Inflammatory macrophage treated with lipopolysaccharide for 1 hour (primary cell): ENCODE results near the gene WNT9A.

Source experiments
- DNase-seq, 2 donors: peaks; one replicate each; pipeline ENCODE4 v3.0.0-alpha.2; 2020 to 2022

The WNT9A gene

DNA sequence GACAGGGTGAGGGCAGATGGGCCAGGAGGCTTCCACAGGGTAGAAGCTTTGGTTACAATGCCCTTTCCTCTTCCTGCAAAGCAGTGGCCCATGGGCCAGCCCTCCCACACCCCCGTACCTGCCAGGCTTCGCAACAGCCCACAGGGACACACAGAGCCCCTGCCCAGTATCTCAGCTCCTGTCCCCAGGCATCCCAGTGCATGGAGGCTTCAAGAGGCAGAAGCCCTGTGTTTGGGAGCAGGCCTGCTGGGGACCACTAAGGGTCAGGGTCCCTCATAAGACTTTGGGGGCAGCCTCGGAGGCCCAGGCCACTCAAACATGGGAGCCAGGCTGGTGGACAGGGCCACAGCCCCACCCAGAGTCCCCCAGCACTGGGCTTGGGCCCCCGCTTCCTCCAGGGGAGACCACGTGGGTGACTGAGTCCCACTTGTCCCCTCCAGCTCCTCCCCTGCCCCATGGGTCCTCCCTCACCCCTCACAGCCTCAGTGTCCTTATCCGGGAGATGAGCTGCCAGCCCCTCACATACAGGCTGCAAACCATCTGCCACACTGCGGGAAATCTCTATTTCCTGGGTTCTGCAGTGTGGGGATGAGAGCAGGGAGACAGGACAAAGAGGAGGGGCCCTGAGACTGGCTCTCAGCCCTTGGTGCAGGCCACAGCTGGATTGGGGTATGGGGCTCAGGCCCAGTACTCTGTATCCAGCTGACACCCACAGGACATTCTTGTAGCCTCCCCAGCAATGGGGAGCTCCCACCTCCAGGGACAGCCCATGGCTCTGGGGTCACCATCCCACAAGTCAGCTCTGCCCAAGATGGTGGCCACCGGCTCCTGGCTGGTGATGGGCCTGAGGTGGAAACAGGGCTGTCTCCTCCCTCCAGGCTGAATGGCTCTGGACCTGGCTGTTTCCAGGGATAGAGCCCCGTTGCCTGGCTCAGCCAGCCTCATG, 50.7 kb downstream of the WNT9A start:
- no peak for DNase-seq

DNA sequence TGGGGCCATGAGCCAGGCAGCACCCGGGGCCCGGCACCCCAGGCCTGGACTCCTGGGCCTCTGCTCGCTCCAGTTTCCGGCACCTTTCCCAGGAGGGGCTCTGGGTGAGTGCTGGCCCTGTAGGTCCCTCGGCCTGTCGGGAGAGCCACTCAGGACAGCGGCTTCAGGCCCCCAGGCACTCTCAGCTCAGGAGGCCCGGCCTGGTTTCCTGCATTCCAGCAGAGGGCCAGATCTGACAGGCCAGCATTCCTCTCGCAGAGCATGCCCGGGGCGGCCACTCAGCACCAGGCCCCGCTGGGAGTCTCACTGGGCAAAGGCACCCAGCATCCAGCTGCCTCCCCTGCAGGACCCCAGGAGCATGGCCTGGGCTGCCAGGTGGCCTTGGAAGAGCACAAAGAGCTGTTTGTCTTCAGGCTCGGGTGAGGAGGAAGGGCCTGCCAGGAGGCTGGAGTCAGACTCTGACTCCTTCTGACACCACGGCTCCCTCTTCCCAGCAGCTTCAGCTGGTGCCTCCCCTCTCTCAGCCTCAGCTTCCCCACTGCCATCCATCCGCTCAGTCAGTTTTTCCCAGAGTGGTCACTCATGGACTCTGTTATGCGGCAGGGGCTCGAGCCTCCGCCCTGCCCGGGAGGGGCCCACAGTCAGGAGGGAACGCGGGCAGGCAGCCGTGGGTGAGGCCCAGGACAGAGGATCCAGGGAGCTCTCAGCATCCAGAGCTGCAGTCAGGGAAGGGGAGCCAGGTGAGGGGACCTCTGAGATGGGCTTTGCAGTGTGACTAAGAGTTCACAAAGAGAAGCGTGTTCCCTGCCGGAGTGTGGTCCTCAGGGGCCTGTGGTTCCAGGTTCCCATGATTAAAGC, 51.7 kb downstream of the WNT9A start:
- no peak for DNase-seq

DNA sequence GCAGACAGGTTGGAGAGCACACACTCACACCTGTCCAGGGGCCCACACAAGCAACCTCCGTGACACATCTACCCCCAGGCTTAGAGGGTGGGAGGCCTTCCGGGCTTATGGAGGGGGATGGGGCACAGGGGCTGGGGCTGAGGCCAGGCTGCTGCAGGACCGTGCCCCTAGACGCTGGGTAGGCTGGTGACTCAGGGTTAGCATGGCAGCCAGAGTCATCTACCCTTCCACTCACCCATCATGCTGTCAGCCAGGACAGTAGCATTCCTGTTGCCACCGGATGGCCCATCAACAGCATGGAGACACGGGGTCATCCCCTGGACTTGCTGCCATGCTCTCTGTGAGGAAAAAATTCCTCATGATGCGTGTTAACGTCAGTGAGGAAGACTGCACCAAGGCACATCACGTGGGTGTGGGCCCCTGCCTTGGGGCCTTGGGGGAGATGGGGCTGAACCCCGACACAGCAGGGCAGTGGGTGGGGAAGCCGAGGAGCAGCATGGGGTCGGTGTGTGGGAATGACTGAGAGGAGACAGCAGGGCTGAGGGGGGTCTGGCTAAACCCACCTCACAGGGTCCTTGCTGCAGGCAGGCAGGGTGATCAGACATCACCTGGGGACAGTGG, 52.8 kb downstream of the WNT9A start:
- no peak for DNase-seq

DNA sequence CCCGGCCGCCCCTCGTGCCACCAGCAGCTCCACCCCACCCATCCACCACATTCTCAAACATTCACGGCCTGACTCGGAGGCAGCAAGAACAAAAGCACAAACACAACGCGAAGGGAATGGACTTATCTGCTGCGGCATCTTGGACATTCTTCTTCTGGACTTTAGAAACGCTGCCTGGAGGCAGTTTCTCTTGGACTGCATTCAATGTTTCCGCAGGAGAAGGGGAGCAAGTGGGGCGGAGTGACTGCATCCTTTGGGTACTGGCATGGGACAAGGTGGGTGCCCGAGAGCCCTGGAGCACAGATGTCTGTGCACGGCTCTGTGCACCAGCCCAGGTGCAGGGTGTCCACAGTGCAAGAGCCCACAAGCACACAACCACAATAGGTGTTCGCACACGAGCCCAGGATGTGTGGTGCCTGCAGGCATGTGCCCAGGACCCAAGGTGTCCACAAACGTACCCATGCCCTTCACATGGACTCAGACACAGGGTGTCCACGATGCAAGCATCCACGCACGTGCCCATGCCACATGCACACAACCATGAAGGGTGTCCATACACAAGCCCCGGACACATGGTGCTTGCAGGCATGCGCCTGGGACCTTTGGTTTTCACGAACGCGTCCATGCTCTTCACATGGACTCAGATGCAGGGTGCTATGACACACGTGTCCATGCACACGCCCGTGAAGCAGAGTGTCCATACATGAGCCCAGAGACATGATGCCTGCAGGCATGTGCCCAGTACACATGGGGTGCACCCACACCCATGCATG, 53.6 kb downstream of the WNT9A start:
- DNase-seq, result no peak

DNA sequence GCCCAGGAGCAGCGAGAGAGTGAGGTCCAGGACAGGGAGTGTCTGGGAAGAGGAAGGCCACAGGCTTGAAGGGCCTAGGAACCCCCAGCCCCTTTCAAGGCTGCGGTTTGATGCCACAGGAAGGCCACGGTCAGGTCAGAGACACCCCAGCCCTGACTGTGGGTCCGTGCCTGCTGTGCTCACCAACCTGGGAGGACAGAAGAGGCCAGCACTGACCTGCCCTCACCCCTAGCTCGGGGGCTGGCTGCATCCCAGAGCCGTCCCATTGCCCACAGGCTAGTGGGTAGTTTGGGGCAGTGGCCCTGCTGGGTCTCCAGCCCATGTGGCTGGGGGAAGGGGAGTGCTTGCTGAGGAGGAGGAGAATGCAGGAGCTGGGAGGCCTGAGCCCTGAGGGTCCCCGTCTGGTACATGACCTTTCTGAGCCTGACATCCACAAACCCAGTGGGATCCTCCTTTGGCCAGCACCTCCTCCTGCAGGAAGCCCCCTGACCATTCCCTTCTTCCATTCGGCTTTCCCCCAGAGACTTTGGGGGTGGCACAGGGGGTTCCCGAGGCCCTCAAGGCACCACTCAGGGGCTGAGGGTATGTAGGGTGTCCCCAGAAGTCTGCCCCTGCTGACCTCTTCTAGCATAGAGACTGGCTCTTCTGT, 54.3 kb downstream of the WNT9A start:
- DNase-seq, result no peak

DNA sequence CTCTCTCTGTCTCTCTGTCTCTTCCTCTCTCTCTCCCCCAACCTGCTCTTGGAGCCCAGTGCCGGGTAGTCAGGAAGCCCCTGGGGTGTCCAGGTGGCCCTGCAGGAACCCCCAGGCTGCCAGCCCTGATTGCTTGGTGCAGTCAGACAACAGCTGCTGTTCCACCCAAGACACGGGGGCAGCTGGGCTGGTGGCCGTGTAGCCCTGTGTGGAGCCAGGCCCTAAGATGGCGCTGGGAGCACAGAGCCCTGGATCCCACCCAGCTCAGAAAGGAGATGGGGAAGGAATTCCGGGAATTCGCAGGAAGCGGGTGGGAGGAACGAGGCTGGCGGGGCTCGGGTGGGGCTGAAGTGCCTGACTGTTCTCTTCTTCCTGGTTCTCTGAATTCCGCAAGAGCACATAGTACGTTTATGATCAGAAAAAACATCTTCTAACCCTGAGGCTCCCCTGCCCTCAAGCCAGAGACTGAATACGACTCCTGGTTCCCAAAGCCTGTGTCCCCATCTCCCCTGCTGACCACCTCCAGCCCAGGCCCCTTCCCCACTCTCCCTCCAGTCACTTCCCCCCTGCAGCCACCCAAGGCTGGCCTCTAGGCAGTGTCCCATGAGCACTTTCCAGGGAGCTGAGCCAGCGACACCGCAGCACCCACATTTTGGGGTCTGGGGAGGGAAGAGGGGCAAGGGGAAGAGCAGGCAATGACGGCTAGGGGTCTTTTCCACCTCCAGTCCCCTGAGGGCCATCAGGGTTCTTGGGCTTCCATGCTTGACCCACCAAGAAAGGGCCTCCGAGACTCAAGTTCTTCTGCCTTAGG, 55.0 kb downstream of the WNT9A start:
- DNase-seq, result no peak

DNA sequence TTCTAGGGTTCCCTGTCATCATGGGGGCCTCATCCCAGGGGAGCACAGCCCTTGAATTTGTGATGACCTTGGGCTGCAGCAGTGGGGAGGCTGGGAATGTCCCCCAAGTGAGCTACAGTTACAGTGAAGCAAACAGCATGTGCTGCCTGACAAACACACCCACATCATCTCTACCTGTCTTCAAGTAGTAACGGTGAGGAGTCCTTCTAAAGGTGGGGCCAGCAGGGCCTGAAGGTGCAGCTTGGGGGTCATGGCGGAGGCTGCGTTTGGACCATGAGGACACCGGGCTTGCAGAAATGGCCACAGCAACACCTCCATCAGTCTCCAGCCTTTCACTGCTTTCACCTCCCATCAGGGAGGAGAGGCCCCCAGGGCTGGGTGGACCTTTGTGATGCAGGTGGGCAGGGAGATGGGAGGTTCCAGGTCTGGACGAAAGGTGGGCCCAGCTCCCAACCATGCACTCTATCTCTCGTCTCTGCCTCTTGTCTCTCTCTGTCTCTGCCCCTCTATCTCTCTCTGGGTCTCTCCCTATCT, 55.7 kb downstream of the WNT9A start:
- no peak for DNase-seq

DNA sequence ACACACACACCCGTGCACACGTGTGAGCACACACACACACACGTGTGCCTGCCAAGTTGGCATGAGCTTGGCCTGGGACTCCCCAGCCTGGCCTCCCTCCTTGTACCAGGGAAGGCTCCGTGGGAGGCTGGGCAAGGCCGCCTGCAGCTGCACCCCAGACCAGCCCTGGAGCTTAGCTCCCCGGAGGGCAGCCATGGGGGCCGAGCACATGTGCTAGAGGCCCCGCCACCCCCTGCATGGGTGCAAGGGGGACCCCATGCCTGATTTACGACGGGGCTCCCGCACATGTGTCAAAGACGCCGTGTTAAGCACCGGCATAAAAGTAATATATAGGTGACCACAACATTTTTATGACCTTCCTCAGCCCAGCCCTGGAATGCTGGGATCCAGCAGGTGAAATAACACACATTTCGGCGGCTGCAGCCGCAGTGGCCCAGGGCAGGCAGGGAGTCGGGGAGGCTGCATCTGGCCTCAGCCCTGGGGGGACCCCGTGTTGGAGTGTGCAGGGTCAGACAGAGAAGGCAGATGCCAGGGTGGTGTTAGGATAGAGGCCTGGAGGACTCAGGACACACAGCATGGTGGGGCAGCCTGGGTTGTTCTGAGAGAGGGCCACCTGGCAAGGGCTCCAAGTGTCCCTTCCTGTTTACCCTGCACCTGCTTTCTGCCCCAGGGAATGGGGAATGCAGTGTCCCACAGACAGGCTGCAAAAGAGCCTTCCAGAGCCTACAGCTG, 56.3 kb downstream of the WNT9A start:
- DNase-seq, result no peak

DNA sequence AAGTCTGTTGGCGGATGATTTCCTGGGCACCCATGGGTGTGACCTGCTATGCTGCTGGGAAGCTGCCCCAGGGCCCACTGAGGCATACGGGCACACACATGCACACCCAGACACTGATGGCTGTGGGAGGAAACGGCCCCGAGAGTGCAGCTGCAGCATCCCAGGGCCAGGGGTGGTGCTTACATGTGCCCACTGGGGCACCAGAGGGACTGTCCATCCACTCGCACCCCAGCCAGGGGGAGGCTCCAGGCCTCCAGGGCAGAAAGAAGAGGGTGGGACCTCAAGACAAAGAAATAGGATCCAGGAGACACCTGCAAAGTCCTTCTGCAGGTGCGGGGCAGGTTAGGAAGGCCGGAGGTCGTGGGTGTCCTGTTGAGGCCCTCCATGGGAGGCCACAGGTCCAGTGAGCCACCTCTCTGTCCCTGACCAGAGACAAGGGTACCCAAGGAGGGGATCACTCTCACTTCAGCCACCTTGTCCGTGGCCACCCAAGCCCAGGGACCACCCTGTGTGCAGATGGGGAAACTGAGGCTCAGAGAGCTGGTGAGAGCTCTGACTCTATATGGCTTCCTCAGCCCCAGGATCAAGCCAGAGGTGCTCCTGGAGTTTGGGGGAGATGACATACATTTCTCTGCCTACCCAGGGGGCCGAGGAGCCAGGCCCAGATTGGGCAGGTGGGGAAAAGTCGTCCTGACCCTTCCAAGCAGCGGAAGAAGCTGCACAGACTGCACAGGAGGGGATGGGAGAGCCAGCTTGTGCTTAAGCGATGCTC, 57.1 kb downstream of the WNT9A start:
- no peak for DNase-seq

DNA sequence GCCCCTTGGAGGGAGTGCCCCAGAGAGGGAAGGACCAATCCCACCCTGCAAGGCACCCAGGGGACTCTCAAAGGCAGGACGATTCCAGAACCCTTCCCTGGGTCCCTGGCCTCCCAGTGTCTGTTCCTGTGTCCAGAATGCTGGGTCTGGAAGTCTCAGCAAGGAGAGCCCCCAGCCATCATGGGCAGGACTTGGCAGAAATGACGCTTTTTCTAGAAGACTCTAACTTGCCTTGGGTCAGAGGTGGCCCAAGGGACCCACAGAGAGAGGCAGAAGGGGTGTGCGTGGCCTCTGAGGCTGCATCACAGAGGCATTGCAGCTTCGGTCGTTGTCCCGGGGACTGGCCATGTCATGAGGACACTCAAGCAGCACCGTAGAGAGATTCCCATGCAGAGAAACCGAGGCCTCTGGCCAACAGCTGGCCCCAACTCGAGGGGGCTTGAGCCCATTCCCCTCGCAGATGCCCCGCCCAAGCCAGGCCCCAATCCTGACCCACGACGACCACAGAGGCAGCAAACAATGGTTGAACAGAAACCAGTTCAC, 57.8 kb downstream of the WNT9A start:
- no peak for DNase-seq

DNA sequence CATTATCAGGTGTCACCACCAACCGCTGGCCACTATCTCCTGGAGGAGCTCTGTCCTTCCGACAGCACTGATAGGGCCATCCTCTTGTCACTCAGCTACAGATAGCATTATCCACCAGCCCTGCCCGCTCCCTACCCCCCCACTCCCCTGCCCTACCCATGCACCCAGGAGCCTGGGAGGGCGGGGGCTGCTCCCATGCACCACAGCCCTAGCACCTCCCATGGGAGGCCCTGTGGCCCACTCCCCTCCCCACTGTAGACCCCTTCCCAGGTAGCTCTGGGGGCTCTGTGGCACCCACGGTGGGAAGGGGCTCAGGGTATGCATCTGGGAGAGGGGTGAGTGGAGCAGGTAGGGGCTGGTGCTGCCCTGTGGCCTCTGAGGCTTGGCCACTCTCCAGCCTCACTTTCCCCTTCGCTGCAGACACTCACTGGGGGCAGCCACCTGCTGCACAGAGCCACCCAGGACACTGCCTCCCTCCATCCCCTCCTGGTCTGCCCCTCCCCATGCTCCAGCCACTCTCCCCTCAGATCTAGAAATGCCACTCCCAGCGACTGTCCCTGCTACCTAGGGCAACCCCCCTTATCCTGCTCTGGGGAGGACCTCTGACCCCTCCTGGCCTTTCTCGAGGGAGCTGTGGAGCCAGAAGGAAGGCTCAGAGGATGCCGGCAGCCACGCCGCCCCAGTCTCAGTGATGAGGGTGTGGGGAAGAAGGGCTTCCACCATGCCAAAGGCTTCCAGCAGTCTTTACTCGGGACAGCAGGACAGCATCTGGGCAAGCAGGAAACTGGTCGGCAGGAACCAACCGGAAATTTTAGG, 58.5 kb downstream of the WNT9A start:
- DNase-seq, result no peak

DNA sequence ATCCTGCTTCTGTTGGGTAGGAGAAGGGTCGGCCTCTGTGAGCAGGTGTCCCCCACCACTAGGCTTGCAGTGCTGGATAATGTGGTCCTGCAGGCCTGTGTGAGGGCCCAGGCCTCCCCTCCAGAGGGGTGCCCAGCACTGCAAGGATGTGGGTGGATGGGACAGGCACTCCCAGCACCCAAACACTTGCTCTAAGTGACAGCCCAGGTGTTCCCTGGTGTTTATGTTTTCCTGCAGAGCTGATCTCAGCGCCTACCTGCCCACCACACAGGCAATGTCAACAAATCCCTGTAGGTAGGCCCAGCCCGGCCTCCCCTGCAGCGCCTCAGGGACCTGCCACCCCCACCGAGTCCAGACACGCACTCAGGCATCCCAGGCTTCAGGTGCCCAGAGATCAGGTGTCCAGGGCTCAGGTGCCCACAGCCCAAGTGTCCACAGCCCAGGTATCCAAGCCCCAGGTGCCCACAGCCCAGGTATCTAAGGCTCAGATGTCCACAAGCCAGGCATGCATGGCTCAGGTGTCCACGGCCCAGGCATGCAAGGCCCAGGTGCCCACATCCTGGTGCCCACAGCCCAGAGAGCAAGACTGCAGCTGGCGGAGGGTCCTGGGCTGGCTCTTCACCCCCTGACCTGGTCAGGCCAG, 59.2 kb downstream of the WNT9A start:
- no peak for DNase-seq

DNA sequence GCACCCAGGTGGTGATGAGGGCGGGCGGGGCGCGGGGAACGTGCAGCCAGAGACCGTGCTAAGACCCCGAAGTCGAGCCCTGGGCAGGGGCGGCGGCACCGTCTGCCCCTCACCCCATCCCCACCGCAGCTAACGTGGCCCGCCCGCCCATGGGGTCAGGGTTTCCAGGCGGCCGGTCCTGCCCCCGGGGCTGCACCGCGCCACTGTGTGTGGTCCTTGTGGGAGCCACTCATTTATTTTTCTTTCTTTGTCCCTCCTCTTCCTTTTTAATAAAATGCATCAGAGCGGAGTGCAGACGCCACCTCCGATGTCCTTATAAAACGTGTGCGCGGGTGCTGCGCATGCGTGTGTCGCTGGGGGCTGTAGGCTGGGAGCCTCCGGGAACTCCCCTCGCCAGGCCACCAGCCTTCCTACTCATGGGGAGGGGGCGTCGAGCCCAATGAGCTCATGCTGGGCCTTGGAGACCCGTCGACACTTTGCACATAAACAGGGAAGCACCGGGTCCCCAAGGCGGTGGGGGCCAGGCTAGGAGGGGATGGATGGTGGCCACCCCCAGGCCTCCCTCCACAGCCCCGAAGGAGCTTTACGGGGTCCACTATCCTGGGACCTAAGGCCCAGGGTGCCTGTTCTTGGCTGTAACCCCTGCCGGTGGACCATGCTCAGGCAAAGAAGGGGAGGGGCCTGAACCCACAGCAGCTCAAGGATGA, 59.9 kb downstream of the WNT9A start:
- DNase-seq, result no peak

DNA sequence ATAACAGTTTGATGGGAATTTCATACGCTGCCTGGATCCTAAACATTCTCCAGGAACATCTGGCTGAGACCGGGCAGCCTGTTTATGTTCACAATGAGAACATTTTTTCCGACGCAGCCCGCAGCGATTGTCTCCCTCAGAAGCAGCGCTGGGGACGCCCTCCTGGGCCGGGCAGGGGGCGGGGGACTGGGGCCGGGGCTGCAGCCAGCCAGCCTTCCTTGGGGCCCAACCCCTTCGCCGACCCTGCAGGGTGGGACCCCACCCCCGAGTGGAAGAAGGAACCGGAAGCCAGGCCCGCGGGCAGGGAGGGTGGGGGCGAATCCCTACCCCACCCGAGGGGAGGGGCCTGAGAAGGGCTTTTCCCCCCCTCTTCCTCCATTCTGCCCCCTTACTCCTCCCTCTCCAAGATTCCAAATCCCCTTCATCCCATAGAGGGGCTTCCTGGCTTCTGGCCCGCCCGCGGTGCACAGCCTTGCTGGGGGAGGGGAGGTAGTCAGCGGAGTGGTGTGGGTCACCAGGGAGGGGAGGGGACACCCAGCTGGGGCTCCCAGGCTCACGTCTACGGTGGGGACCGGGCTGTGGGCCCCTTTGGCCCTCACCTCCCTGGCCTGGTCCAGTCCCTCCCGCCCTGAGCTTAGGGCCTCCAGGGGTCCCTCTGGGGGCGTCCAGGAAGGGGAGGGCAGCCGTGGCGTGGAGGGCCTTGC, 60.6 kb downstream of the WNT9A start:
- DNase-seq, result no peak

DNA sequence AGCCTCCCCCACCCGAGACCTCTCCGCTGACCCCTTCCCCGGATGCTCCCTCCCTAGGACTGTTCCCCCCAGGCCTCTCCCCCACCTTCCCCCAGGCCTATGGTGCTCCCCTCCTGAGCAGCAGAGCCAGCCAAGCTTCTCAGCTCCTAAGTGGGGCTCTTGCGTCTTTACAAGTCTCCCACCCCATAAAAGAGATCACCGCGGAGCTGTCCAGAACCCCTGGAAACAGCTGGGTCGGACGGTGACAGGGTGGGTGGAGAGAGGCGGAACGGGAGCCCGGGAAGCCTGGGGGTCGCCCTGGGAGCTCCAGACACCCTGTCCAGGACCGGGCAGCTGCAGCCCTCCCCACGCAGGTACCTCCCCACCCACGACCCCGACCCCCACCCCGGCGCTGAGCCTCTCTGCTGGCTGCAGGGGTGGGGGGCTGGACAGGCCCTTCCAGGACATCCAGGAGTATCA, 61.2 kb downstream of the WNT9A start:
- no peak for DNase-seq
